Stimulated activated effector memory CD8-positive, alpha-beta T cell treated with anti-CD3 and anti-CD28 coated beads, Interleukin-12 subunit alpha, Interleukin-12 subunit beta, amount 100 ng/mL, for 72 hours (primary cell): ENCODE measurements around the gene CUTC.

Experiments
- ATAC-seq: fragments of 150-1000 bp; cut with Tn5 transposase; 2 replicates; pipeline ENCODE4 v1.10.0; 2021
- DNase-seq, 2 donors: peaks; one replicate each; pipeline ENCODE4 v3.0.0; 2021 to 2022; ENCODE audit warnings: low spot score in 2 of 2
- H3K27ac Mint-ChIP-seq: one replicate; pipeline ENCODE4 v1.8.0; 2022; ENCODE audit warnings: mild to moderate bottlenecking, mixed read lengths
- H3K36me3 Mint-ChIP-seq: one replicate; pipeline ENCODE4 v1.8.0; 2022; ENCODE audit warnings: mild to moderate bottlenecking, mixed read lengths
- H3K4me1 Mint-ChIP-seq: one replicate; pipeline ENCODE4 v1.8.0; 2022; ENCODE audit warnings: mixed read lengths
- H3K4me3 Mint-ChIP-seq: one replicate; pipeline ENCODE4 v1.8.0; 2022; ENCODE audit warnings: mild to moderate bottlenecking, mixed read lengths
- H3K9me3 Mint-ChIP-seq: one replicate; pipeline ENCODE4 v1.8.0; 2022; ENCODE audit warnings: mixed read lengths

CUTC gene

GRCh38 chr10:99732033-99732842 lies at the start of gene CUTC, which contains the start of gene COX15:
Gene CUTC, plus strand, starts transcription at chr10:99732234. Its CDS starts 115 bp downstream, at chr10:99732349.
Gene COX15, minus strand, starts transcription at chr10:99732127. Its CDS starts 78 bp downstream, at chr10:99732049.
- DNase-seq: peak; percentile 86 to 97
- Mint-ChIP-seq H3K4me1 (peaks cover 34% of the 10 kb centered on the region), H3K36me3 (peaks cover 45% of the 10 kb centered on the region), H3K27ac (peak within 1 kb of the TSS; percentile 99), H3K9me3 (no peaks in the 10 kb centered on the region), H3K4me3 (peak within 1 kb of the TSS; percentile 100)
- ATAC-seq: peak; percentile 96

GRCh38 chr10:99682752-99683151 lies 49.3 kb upstream of the CUTC start:
- Mint-ChIP-seq H3K4me3 (no peak overlapping the region), H3K9me3 (no peaks in the 10 kb centered on the region), H3K4me1 (no peaks in the 10 kb centered on the region), H3K27ac (no peak overlapping the region), H3K36me3 (peaks cover 46% of the 10 kb centered on the region)
- ATAC-seq (peak; percentile 45), DNase-seq (no peak)

- Mint-ChIP-seq H3K4me3 (no peak overlapping the region), H3K36me3 (peaks cover 42% of the 10 kb centered on the region), H3K27ac (no peak overlapping the region), H3K4me1 (no peaks in the 10 kb centered on the region), H3K9me3 (no peaks in the 10 kb centered on the region)
- ATAC-seq: no peak
- DNase-seq: no peak
Measured at GRCh38 chr10:99685597-99685967, 46.5 kb upstream of the CUTC start.

- Mint-ChIP-seq H3K36me3 (peaks cover 53% of the 10 kb centered on the region), H3K27ac (no peak overlapping the region), H3K4me1 (no peaks in the 10 kb centered on the region), H3K4me3 (no peak overlapping the region), H3K9me3 (no peaks in the 10 kb centered on the region)
- no peak for DNase-seq
- no peak for ATAC-seq
Measured at GRCh38 chr10:99689461-99689860, 42.6 kb upstream of the CUTC start.

GRCh38 chr10:99693933-99694583 lies 38.0 kb upstream of the CUTC start:
- Mint-ChIP-seq H3K4me1 (no peaks in the 10 kb centered on the region), H3K27ac (no peak overlapping the region), H3K36me3 (peaks cover 74% of the 10 kb centered on the region), H3K4me3 (no peak overlapping the region), H3K9me3 (no peaks in the 10 kb centered on the region)
- no peak for DNase-seq
- no peak for ATAC-seq

- ATAC-seq (no peak), DNase-seq (no peak)
- Mint-ChIP-seq H3K4me3 (no peak overlapping the region), H3K27ac (no peak overlapping the region), H3K4me1 (no peaks in the 10 kb centered on the region), H3K9me3 (no peaks in the 10 kb centered on the region), H3K36me3 (peaks cover 85% of the 10 kb centered on the region)
Measured at GRCh38 chr10:99695761-99696160, 36.3 kb upstream of the CUTC start.

GRCh38 chr10:99698504-99699080 lies 33.4 kb upstream of the CUTC start:
- no peak overlapping the region for H3K27ac Mint-ChIP-seq
- no peak for ATAC-seq
- H3K4me3 Mint-ChIP-seq: no peak overlapping the region
- no peak for DNase-seq
- H3K36me3 Mint-ChIP-seq: peaks cover 95% of the 10 kb centered on the region
- no peaks in the 10 kb centered on the region for H3K9me3 Mint-ChIP-seq
- no peaks in the 10 kb centered on the region for H3K4me1 Mint-ChIP-seq

GRCh38 chr10:99700649-99701048 lies 31.4 kb upstream of the CUTC start:
- DNase-seq (no peak), ATAC-seq (no peak)
- H3K4me1 Mint-ChIP-seq: no peaks in the 10 kb centered on the region
- no peak overlapping the region for H3K27ac Mint-ChIP-seq
- no peak overlapping the region for H3K4me3 Mint-ChIP-seq
- peaks cover 92% of the 10 kb centered on the region for H3K36me3 Mint-ChIP-seq
- H3K9me3 Mint-ChIP-seq: no peaks in the 10 kb centered on the region

- Mint-ChIP-seq H3K4me3 (no peak overlapping the region), H3K9me3 (no peaks in the 10 kb centered on the region), H3K36me3 (peaks cover 76% of the 10 kb centered on the region), H3K4me1 (peaks cover 10% of the 10 kb centered on the region), H3K27ac (no peak overlapping the region)
- ATAC-seq (no peak), DNase-seq (no peak)
Measured at GRCh38 chr10:99708428-99709012, 23.5 kb upstream of the CUTC start.

- H3K27ac Mint-ChIP-seq: peak overlapping the region; percentile 51
- ATAC-seq: peak; percentile 92
- peaks cover 10% of the 10 kb centered on the region for H3K4me1 Mint-ChIP-seq
- no peaks in the 10 kb centered on the region for H3K9me3 Mint-ChIP-seq
- no peak for DNase-seq
- H3K36me3 Mint-ChIP-seq: peaks cover 77% of the 10 kb centered on the region
- peak overlapping the region; percentile 4 for H3K4me3 Mint-ChIP-seq
Measured at GRCh38 chr10:99709480-99710229, 22.4 kb upstream of the CUTC start.

GRCh38 chr10:99711129-99711719 lies 20.8 kb upstream of the CUTC start:
- Mint-ChIP-seq H3K4me1 (peaks cover 10% of the 10 kb centered on the region), H3K9me3 (no peaks in the 10 kb centered on the region), H3K36me3 (peaks cover 80% of the 10 kb centered on the region), H3K27ac (peak overlapping the region; percentile 56), H3K4me3 (no peak overlapping the region)
- ATAC-seq (peak; percentile 72), DNase-seq (no peak)

- ATAC-seq (no peak), DNase-seq (no peak)
- no peaks in the 10 kb centered on the region for H3K9me3 Mint-ChIP-seq
- H3K27ac Mint-ChIP-seq: no peak overlapping the region
- no peak overlapping the region for H3K4me3 Mint-ChIP-seq
- H3K36me3 Mint-ChIP-seq: peaks cover 91% of the 10 kb centered on the region
- peaks cover 9% of the 10 kb centered on the region for H3K4me1 Mint-ChIP-seq
Measured at GRCh38 chr10:99714446-99714845, 17.6 kb upstream of the CUTC start.

- Mint-ChIP-seq H3K4me1 (no peaks in the 10 kb centered on the region), H3K9me3 (no peaks in the 10 kb centered on the region), H3K27ac (no peak overlapping the region), H3K4me3 (no peak overlapping the region), H3K36me3 (peaks cover 98% of the 10 kb centered on the region)
- DNase-seq (no peak), ATAC-seq (no peak)
Measured at GRCh38 chr10:99720387-99720786, 11.6 kb upstream of the CUTC start.

GRCh38 chr10:99730026-99730425 lies 2.0 kb upstream of the CUTC start:
- H3K36me3 Mint-ChIP-seq: peaks cover 49% of the 10 kb centered on the region
- DNase-seq: no peak
- H3K4me1 Mint-ChIP-seq: peaks cover 31% of the 10 kb centered on the region
- ATAC-seq: no peak
- H3K9me3 Mint-ChIP-seq: no peaks in the 10 kb centered on the region
- H3K4me3 Mint-ChIP-seq: no peak overlapping the region
- no peak overlapping the region for H3K27ac Mint-ChIP-seq
